GM23338 (cell line): ENCODE results near the gene HTR3E. TPM values are rescaled to one million over a fixed set of nuclear protein-coding genes. Genes with fewer than 3 reads are reported as not detected.

Experiments
- ATAC-seq: fragments of 200-7000 bp; cut with Tn5 transposase; 3 replicates; pipeline ENCODE4 v1.9.1; 2020
- DNase-seq: peaks from one replicate; pipeline ENCODE4 v3.0.0-alpha.2; 2015; ENCODE audit warnings: low spot score
- H2AFZ ChIP-seq: fragments of 200-600 bp; sonication (generic); 2 replicates; pipeline ENCODE4 v1.8.0; 2016; ENCODE audit warnings: antibody characterized with exemption, mild to moderate bottlenecking, moderate library complexity
- H3F3A ChIP-seq: fragments of 200-600 bp; sonication (generic); replicated peaks from 2 replicates; pipeline ENCODE4 v1.8.0; 2017; ENCODE audit warnings: antibody characterized with exemption, mixed run types, low read depth
- H3K27ac ChIP-seq: fragments of 200-600 bp; sonication (generic); 2 replicates; pipeline ENCODE4 v1.6.1; 2016; ENCODE audit warnings: low read depth
- H3K27me3 ChIP-seq: fragments of 200-600 bp; sonication (generic); 2 replicates; pipeline ENCODE4 v1.8.0; 2016; ENCODE audit warnings: mild to moderate bottlenecking, mixed run types, moderate library complexity; ENCODE audit not compliant: insufficient read depth
- H3K36me3 ChIP-seq: fragments of 200-600 bp; sonication (generic); 2 replicates; pipeline ENCODE4 v1.8.0; 2016; ENCODE audit warnings: mild to moderate bottlenecking; ENCODE audit not compliant: insufficient read depth
- H3K4me1 ChIP-seq: fragments of 200-600 bp; sonication (generic); 2 replicates; pipeline ENCODE4 v1.8.0; 2016; ENCODE audit warnings: mild to moderate bottlenecking, moderate library complexity; ENCODE audit not compliant: insufficient read depth
- H3K4me2 ChIP-seq: fragments of 200-600 bp; sonication (generic); 2 replicates; pipeline ENCODE4 v1.7.1; 2017; ENCODE audit warnings: mixed run types
- H3K4me3 ChIP-seq: fragments of 200-600 bp; sonication (generic); 2 replicates; pipeline ENCODE4 v1.6.1; 2016; ENCODE audit warnings: mixed run types
- H3K79me2 ChIP-seq: fragments of 200-600 bp; sonication (generic); replicated peaks from 2 replicates; pipeline ENCODE4 v1.8.0; 2017; ENCODE audit warnings: mild to moderate bottlenecking; ENCODE audit not compliant: insufficient read depth
- H3K9me2 ChIP-seq: fragments of 200-600 bp; sonication (generic); 2 replicates; pipeline ENCODE4 v1.8.0; 2017; ENCODE audit not compliant: insufficient read depth
- H4K20me1 ChIP-seq: fragments of 200-600 bp; sonication (generic); replicated peaks from 2 replicates; pipeline ENCODE4 v1.8.0; 2017; ENCODE audit warnings: mild to moderate bottlenecking; ENCODE audit not compliant: insufficient read depth
- H3K27ac Mint-ChIP-seq: 2 replicates; pipeline ENCODE4 v1.8.0; 2020; ENCODE audit warnings: inconsistent platforms, mild to moderate bottlenecking, moderate library complexity, mixed read lengths
- H3K27me3 Mint-ChIP-seq: 3 replicates; pipeline ENCODE4 v1.8.0; 2022; ENCODE audit warnings: low read depth, mild to moderate bottlenecking, moderate library complexity, mixed read lengths, inconsistent platforms; ENCODE audit not compliant: insufficient read depth, poor library complexity
- H3K36me3 Mint-ChIP-seq: 3 replicates; pipeline ENCODE4 v1.8.0; 2021; ENCODE audit warnings: low read depth, mild to moderate bottlenecking, inconsistent platforms, moderate library complexity, mixed read lengths
- H3K4me1 Mint-ChIP-seq: 3 replicates; pipeline ENCODE4 v1.8.0; 2020; ENCODE audit warnings: mild to moderate bottlenecking, inconsistent platforms, mixed read lengths
- H3K4me3 Mint-ChIP-seq: 3 replicates; pipeline ENCODE4 v1.8.0; 2021; ENCODE audit warnings: moderate library complexity, mild to moderate bottlenecking, inconsistent platforms, mixed read lengths
- H3K9me3 Mint-ChIP-seq: 3 replicates; pipeline ENCODE4 v1.8.0; 2020; ENCODE audit warnings: moderate library complexity, mild to moderate bottlenecking, inconsistent platforms, mixed read lengths
- CREB1 ChIP-seq: fragments of 250-450 bp; sonication (Bioruptor Pico); IDR thresholded peaks from 2 replicates; pipeline ENCODE4 v1.5.0; 2020; ENCODE audit warnings: low read depth, mild to moderate bottlenecking, moderate library complexity
- EZH2phosphoT487 ChIP-seq: fragments of 200-600 bp; sonication (generic); IDR thresholded peaks from one replicate; pipeline ENCODE4 v1.8.1; 2018; ENCODE audit warnings: antibody characterized with exemption; ENCODE audit not compliant: unreplicated experiment
- REST ChIP-seq: IDR thresholded peaks from one replicate; pipeline ENCODE4 v1.6.1; 2018; ENCODE audit warnings: antibody characterized with exemption; ENCODE audit not compliant: unreplicated experiment
- STAT1 ChIP-seq: IDR thresholded peaks from one replicate; pipeline ENCODE4 v1.6.1; 2016; ENCODE audit warnings: antibody characterized with exemption; ENCODE audit not compliant: unreplicated experiment
- ZNF114 ChIP-seq: fragments of 250-450 bp; sonication (Bioruptor Pico); IDR thresholded peaks from 2 replicates; pipeline ENCODE4 v1.5.0; 2020; ENCODE audit warnings: mild to moderate bottlenecking, moderate library complexity
- ZNF462 ChIP-seq: fragments of 250-450 bp; sonication (Bioruptor Pico); IDR thresholded peaks from 2 replicates; pipeline ENCODE4 v1.5.0; 2020; ENCODE audit warnings: mild to moderate bottlenecking, moderate library complexity
- polyA plus RNA-seq: library from polyadenylated mRNA; unstranded; fragments of >200 nt; fragmentation: Nextera tagmentation; extraction: Ambion mirVana; gene quantifications from 2 replicates; pipeline ENCODE4 v1.2.1, GENCODE V29; 2016
- total RNA-seq: library from RNA; depleted of rRNA; stranded (reverse); fragments of >200 nt; shearing (Covaris generic); gene quantifications from 2 replicates; pipeline ENCODE4 v1.2.3, GENCODE V29; 2014

The HTR3E gene
- total and polyA plus RNA-seq, 2 experiments from 2014 or later: not detected

DNA sequence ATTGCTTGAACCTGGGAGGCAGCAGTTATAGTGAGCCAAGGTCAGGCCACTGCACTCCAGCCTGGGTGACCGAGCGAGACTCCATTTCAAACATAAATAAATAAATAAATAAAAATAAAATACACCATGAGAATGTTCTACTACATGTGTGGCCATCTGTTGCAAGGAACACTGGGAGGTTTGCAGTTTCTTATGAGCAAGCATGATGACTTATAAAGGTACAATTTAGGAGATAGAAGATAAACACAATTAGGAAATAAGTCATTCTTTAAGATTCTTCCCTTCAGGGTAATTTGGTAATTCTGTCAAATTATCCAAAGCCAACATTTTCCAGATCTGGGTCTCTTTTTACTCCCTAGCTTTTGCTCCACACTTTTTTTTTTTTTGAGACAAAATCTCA, 30.7 kb upstream of the HTR3E start (continued):
- TF ChIP-seq ZNF462 (CRISPR knock-in tag): no peak
- TF ChIP-seq ZNF114: no peak
- TF ChIP-seq REST: no peak
- TF ChIP-seq CREB1 (CRISPR knock-in tag): no peak
- no peak for TF ChIP-seq EZH2phosphoT487
- TF ChIP-seq STAT1: no peak

GRCh38 chr3:184067573-184068055, 29.2 kb upstream of the HTR3E start:
- H3K4me3 Mint-ChIP-seq: no peak overlapping the region
- no peaks in the 10 kb centered on the region for H4K20me1 ChIP-seq
- H3K4me1 ChIP-seq: no peaks in the 10 kb centered on the region
- H3K9me3 Mint-ChIP-seq: peaks cover 15% of the 10 kb centered on the region
- H3K27me3 Mint-ChIP-seq: no peaks in the 10 kb centered on the region
- no peak overlapping the region for H3K4me3 ChIP-seq
- no peaks in the 10 kb centered on the region for H3F3A ChIP-seq
- H3K79me2 ChIP-seq: no peaks in the 10 kb centered on the region
- H3K4me1 Mint-ChIP-seq: no peaks in the 10 kb centered on the region
- H2AFZ ChIP-seq: 0 out of 2 replicates have a peak overlapping the region, but pooled peaks have one; percentile 59
- no peak overlapping the region for H3K27ac Mint-ChIP-seq
- no peaks in the 10 kb centered on the region for H3K36me3 Mint-ChIP-seq
- no peak overlapping the region for H3K27ac ChIP-seq
- H3K27me3 ChIP-seq: no peaks in the 10 kb centered on the region
- no peak for ATAC-seq
- H3K4me2 ChIP-seq: no peak overlapping the region
- peaks cover 2% of the 10 kb centered on the region; the same call in 1 of the 2 replicates for H3K9me2 ChIP-seq
- no peak for DNase-seq
- H3K36me3 ChIP-seq: no peaks in the 10 kb centered on the region
- no peak for TF ChIP-seq ZNF462 (CRISPR knock-in tag)
- TF ChIP-seq ZNF114: no peak
- TF ChIP-seq EZH2phosphoT487: no peak
